HepG2 (cell line): ENCODE data around the gene C3orf18. TPM values are rescaled to one million over a fixed set of nuclear protein-coding genes. Genes with fewer than 3 reads are reported as not detected.

Experiments
- CENPX ChIP-seq: sonication (generic); formaldehyde crosslinking; IDR thresholded peaks from 2 replicates; pipeline ENCODE4 v1.9.0; 2021; ENCODE audit warnings: mild to moderate bottlenecking, missing genetic modification reagents, moderate library complexity
- TOPORS ChIP-seq: sonication (generic); formaldehyde crosslinking; IDR thresholded peaks from 2 replicates; pipeline ENCODE4 v1.8.0; 2023; ENCODE audit warnings: mild to moderate bottlenecking, missing genetic modification reagents
- ZFP36 ChIP-seq: fragments of 150-350 bp; IDR thresholded peaks from 2 replicates; pipeline ENCODE4 v1.6.1; 2018; ENCODE audit warnings: borderline replicate concordance, low read length, low read depth; ENCODE audit not compliant: partially characterized antibody
- ZNF350 ChIP-seq: sonication (generic); formaldehyde crosslinking; IDR thresholded peaks from 2 replicates; pipeline ENCODE4 v1.4.0; 2020; ENCODE audit warnings: mild to moderate bottlenecking, low read depth, missing genetic modification reagents, borderline replicate concordance
- ZNF484 ChIP-seq: sonication (generic); formaldehyde crosslinking; IDR thresholded peaks from 2 replicates; pipeline ENCODE4 v1.5.1; 2020; ENCODE audit warnings: mild to moderate bottlenecking, low read depth, missing genetic modification reagents, borderline replicate concordance
- ZNF607 ChIP-seq: sonication (generic); formaldehyde crosslinking; IDR thresholded peaks from 2 replicates; pipeline ENCODE4 v1.5.1; 2020; ENCODE audit warnings: missing genetic modification reagents, mild to moderate bottlenecking, borderline replicate concordance
- ZNF7 ChIP-seq: IDR thresholded peaks from 2 replicates; pipeline ENCODE4 v1.6.1; 2016; ENCODE audit warnings: missing biosample characterization, missing genetic modification reagents
- ZNF891 ChIP-seq: sonication (generic); formaldehyde crosslinking; IDR thresholded peaks from 2 replicates; pipeline ENCODE4 v1.5.0; 2020; ENCODE audit warnings: mild to moderate bottlenecking, missing genetic modification reagents
- polyA plus RNA-seq, 8 experiments: library from polyadenylated mRNA; depleted of rRNA in 3 of 8; stranded (reverse) in 7 of 8; unstranded in 1 of 8; fragments of >200 nt; fragmentation: Illumina TruSeq in 4 of 8; extraction: Trizol in 4 of 8; gene quantifications; 2 replicates each; pipeline versions ENCODE4 v1.2.1 to v1.2.3, GENCODE V29; 2011 to 2016; ENCODE audit warnings: low read depth in 4 of 8, missing spikeins in 1 of 8, mixed read lengths in 1 of 8; ENCODE audit not compliant: insufficient read depth in 1 of 8
- total RNA-seq, 5 experiments: library from RNA; depleted of rRNA; stranded (reverse); fragments of >200 nt; fragmentation: Illumina TruSeq; extraction: Trizol; gene quantifications; 2 replicates each; pipeline ENCODE4 v1.2.3, GENCODE V29; 2016; ENCODE audit warnings: low read depth in 1 of 5
- TF ChIP-seq, protein P1 (sequence below): sonication (generic); formaldehyde crosslinking; IDR thresholded peaks from 2 replicates; pipeline ENCODE4 v1.5.0; 2020; ENCODE audit warnings: mild to moderate bottlenecking, missing genetic modification reagents, borderline replicate concordance
- TF ChIP-seq, protein P2 (sequence below): sonication (generic); formaldehyde crosslinking; IDR thresholded peaks from 2 replicates; pipeline ENCODE4 v1.5.0; 2020; ENCODE audit warnings: missing genetic modification reagents
- TF ChIP-seq, protein P3 (sequence below): sonication (generic); formaldehyde crosslinking; IDR thresholded peaks from 2 replicates; pipeline ENCODE4 v1.5.1; 2020; ENCODE audit warnings: mild to moderate bottlenecking, missing genetic modification reagents, borderline replicate concordance
- TF ChIP-seq, protein P4 (sequence below): sonication (generic); formaldehyde crosslinking; conservative IDR thresholded peaks from 2 replicates; pipeline ENCODE4 v1.8.0; 2022; ENCODE audit warnings: missing genetic modification reagents
- TF ChIP-seq, protein P5 (sequence below): sonication (generic); formaldehyde crosslinking; IDR thresholded peaks from 2 replicates; pipeline ENCODE4 v1.8.1; 2023; ENCODE audit warnings: mild to moderate bottlenecking, missing genetic modification reagents

Gene C3orf18
- total and polyA plus RNA-seq, 2 of the 13 experiments (the other 11 are each of a cell fraction or from before 2014, with no cell fraction given), result 1.6 to 4.8 TPM

DNA sequence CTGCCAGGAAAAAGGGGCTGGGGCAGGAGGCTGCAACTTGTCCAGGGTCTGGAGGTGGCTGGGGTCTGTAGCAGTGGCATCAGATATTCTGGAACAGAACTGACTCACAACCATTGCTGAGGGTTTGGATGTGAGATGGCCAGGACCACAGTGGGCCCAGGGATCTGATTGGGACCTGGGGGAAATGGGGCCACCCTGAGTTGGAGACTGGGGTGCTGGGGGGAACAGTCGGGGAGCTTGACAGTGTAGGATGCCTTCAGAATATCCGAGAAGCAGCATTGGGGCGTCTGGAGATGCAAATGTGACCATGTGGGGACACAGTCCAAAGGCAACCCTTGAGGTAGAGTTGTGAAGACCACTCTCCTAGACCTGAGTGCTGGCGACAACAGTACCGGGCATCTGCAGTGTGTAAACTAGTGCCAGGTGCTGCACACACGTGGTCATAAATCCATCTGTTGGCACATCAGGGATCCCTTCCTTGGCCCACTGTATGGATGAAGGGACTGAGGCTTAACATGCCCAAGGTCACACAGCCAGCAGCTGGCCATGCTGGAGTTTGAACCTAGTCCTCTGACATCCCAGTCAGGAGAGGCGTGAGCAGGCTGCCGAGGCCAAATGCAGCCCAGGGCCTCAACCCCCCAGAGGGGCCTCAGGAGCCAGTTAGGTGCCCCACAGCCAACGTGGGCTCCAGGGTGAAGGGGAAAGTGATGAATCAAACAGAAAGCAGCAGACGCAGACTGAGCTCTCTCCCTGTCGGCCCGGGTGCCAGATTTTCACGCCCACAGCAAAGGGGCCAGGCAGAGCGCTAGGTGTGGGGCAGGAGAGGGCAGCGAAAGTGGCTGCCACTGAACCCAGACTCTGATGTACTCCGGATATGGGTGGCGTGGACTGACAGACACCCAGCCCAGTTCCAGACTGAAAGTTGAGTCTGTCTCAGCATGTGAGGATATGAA lies 20.5 kb upstream of the C3orf18 start (continued):
- TF ChIP-seq, protein P1, sequence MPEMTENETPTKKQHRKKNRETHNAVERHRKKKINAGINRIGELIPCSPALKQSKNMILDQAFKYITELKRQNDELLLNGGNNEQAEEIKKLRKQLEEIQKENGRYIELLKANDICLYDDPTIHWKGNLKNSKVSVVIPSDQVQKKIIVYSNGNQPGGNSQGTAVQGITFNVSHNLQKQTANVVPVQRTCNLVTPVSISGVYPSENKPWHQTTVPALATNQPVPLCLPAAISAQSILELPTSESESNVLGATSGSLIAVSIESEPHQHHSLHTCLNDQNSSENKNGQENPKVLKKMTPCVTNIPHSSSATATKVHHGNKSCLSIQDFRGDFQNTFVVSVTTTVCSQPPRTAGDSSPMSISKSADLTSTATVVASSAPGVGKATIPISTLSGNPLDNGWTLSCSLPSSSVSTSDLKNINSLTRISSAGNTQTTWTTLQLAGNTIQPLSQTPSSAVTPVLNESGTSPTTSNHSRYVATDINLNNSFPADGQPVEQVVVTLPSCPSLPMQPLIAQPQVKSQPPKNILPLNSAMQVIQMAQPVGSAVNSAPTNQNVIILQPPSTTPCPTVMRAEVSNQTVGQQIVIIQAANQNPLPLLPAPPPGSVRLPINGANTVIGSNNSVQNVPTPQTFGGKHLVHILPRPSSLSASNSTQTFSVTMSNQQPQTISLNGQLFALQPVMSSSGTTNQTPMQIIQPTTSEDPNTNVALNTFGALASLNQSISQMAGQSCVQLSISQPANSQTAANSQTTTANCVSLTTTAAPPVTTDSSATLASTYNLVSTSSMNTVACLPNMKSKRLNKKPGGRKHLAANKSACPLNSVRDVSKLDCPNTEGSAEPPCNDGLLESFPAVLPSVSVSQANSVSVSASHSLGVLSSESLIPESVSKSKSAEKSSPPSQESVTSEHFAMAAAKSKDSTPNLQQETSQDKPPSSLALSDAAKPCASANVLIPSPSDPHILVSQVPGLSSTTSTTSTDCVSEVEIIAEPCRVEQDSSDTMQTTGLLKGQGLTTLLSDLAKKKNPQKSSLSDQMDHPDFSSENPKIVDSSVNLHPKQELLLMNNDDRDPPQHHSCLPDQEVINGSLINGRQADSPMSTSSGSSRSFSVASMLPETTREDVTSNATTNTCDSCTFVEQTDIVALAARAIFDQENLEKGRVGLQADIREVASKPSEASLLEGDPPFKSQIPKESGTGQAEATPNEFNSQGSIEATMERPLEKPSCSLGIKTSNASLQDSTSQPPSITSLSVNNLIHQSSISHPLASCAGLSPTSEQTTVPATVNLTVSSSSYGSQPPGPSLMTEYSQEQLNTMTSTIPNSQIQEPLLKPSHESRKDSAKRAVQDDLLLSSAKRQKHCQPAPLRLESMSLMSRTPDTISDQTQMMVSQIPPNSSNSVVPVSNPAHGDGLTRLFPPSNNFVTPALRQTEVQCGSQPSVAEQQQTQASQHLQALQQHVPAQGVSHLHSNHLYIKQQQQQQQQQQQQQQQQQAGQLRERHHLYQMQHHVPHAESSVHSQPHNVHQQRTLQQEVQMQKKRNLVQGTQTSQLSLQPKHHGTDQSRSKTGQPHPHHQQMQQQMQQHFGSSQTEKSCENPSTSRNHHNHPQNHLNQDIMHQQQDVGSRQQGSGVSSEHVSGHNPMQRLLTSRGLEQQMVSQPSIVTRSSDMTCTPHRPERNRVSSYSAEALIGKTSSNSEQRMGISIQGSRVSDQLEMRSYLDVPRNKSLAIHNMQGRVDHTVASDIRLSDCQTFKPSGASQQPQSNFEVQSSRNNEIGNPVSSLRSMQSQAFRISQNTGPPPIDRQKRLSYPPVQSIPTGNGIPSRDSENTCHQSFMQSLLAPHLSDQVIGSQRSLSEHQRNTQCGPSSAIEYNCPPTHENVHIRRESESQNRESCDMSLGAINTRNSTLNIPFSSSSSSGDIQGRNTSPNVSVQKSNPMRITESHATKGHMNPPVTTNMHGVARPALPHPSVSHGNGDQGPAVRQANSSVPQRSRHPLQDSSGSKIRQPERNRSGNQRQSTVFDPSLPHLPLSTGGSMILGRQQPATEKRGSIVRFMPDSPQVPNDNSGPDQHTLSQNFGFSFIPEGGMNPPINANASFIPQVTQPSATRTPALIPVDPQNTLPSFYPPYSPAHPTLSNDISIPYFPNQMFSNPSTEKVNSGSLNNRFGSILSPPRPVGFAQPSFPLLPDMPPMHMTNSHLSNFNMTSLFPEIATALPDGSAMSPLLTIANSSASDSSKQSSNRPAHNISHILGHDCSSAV (CRISPR knock-in tag), result no peak
- TF ChIP-seq ZNF7 (CRISPR knock-in tag) (no peak), ZNF891 (no peak), CENPX (CRISPR knock-in tag) (no peak), ZFP36 (no peak), TOPORS (CRISPR knock-in tag) (no peak), ZNF350 (0 out of 2 replicates have a peak, but pooled peaks have one; percentile 29), ZNF607 (no peak), ZNF484 (CRISPR knock-in tag) (no peak)
- TF ChIP-seq, protein P2, sequence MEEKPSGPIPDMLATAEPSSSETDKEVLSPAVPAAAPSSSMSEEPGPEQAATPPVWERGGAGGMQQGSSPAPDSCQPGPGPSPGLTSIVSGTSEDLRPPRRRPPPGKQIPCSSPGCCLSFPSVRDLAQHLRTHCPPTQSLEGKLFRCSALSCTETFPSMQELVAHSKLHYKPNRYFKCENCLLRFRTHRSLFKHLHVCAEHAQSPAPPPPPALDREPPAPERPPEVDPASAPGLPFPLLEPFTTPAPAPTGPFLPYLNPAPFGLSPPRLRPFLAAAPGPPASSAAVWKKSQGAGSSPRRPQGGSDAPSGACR (CRISPR knock-in tag), result no peak
- TF ChIP-seq, protein P3, sequence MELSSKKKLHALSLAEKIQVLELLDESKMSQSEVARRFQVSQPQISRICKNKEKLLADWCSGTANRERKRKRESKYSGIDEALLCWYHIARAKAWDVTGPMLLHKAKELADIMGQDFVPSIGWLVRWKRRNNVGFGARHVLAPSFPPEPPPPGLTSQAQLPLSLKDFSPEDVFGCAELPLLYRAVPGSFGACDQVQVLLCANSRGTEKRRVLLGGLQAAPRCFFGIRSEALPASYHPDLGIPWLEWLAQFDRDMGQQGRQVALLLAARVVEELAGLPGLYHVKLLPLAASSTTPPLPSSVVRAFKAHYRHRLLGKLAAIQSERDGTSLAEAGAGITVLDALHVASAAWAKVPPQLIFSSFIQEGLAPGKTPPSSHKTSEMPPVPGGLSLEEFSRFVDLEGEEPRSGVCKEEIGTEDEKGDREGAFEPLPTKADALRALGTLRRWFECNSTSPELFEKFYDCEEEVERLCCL, result no peak
- TF ChIP-seq, protein P4, sequence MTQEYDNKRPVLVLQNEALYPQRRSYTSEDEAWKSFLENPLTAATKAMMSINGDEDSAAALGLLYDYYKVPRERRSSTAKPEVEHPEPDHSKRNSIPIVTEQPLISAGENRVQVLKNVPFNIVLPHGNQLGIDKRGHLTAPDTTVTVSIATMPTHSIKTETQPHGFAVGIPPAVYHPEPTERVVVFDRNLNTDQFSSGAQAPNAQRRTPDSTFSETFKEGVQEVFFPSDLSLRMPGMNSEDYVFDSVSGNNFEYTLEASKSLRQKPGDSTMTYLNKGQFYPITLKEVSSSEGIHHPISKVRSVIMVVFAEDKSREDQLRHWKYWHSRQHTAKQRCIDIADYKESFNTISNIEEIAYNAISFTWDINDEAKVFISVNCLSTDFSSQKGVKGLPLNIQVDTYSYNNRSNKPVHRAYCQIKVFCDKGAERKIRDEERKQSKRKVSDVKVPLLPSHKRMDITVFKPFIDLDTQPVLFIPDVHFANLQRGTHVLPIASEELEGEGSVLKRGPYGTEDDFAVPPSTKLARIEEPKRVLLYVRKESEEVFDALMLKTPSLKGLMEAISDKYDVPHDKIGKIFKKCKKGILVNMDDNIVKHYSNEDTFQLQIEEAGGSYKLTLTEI (CRISPR knock-in tag), result no peak
- TF ChIP-seq, protein P5, sequence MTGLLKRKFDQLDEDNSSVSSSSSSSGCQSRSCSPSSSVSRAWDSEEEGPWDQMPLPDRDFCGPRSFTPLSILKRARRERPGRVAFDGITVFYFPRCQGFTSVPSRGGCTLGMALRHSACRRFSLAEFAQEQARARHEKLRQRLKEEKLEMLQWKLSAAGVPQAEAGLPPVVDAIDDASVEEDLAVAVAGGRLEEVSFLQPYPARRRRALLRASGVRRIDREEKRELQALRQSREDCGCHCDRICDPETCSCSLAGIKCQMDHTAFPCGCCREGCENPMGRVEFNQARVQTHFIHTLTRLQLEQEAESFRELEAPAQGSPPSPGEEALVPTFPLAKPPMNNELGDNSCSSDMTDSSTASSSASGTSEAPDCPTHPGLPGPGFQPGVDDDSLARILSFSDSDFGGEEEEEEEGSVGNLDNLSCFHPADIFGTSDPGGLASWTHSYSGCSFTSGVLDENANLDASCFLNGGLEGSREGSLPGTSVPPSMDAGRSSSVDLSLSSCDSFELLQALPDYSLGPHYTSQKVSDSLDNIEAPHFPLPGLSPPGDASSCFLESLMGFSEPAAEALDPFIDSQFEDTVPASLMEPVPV (CRISPR knock-in tag), result 0 out of 2 replicates have a peak, but pooled peaks have one; percentile 32
